GM23248 (cell line): ENCODE data around the gene TAS1R2.

ENCODE experiments used
- EZH2 ChIP-seq: fragments of 200-600 bp; sonication (generic); IDR thresholded peaks from 2 replicates; pipeline ENCODE4 v1.6.1; 2018; ENCODE audit warnings: antibody characterized with exemption, mild to moderate bottlenecking; ENCODE audit not compliant: insufficient read depth, poor library complexity, severe bottlenecking
- EZH2phosphoT487 ChIP-seq: fragments of 200-600 bp; sonication (generic); IDR thresholded peaks from 2 replicates; pipeline ENCODE4 v1.6.1; 2018; ENCODE audit warnings: antibody characterized with exemption, moderate library complexity, mild to moderate bottlenecking, low read depth; ENCODE audit not compliant: insufficient read depth

DNA sequence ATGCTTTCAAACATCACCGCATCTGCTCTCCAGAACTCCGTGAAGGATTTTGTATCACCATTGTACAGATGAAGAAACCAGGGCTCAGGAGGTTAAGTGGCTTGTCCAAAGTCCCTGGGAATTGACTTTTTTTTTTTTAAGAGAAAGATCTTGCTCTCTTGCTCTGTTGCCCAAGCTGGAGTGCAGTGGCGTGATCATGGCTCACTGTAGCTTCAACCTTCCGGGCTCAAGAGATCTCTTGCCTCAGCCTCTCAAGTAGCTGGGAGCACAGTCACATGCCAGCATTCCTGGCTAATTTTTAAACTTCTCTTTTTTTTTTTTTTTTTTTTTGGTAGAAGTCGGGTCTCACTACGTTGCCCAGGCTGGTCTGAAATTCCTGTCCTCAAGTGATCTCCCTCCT is 6.9 kb upstream of the TAS1R2 start:
- TF ChIP-seq EZH2phosphoT487: no peak
- no peak for TF ChIP-seq EZH2
